Progenitor cell of endocrine pancreas (in vitro differentiated cells): Measurements from ENCODE around the gene KIAA1549. TPM values are rescaled to one million over a fixed set of nuclear protein-coding genes. Genes with fewer than 3 reads are reported as not detected.
A peak's percentile ranks its signal among the peaks of the same experiment; 100 is the strongest.

Source experiments
- DNase-seq: peaks from one replicate; pipeline ENCODE4 v3.0.0; 2021; ENCODE audit warnings: low spot score; ENCODE audit not compliant: unreplicated experiment
- H3K27ac Mint-ChIP-seq: 2 replicates; pipeline ENCODE4 v1.8.0; 2021; ENCODE audit warnings: mild to moderate bottlenecking, moderate library complexity, mixed read lengths
- H3K27me3 Mint-ChIP-seq: 2 replicates; pipeline ENCODE4 v1.8.0; 2021; ENCODE audit warnings: mixed read lengths
- H3K36me3 Mint-ChIP-seq: 2 replicates; pipeline ENCODE4 v1.8.0; 2022; ENCODE audit warnings: mixed read lengths; ENCODE audit not compliant: insufficient read depth
- H3K4me1 Mint-ChIP-seq: 2 replicates; pipeline ENCODE4 v1.8.0; 2021; ENCODE audit warnings: low read depth, mixed read lengths
- H3K4me3 Mint-ChIP-seq: 2 replicates; pipeline ENCODE4 v1.8.0; 2021; ENCODE audit warnings: low read depth, mild to moderate bottlenecking, moderate library complexity, mixed read lengths
- H3K9me3 Mint-ChIP-seq: 2 replicates; pipeline ENCODE4 v1.8.0; 2021; ENCODE audit warnings: low read depth, mixed read lengths
- total RNA-seq: library from RNA; stranded (reverse); gene quantifications from 2 replicates; pipeline ENCODE4 v1.2.1, GENCODE V29; 2021
- TF ChIP-seq, protein P1 (sequence below): fragments of 200-600 bp; sonication (generic); IDR thresholded peaks from one replicate; pipeline ENCODE4 v1.5.0; 2021; ENCODE audit warnings: antibody characterized with exemption, mild to moderate bottlenecking; ENCODE audit not compliant: unreplicated experiment

KIAA1549 gene
- total RNA-seq, 1 donor from 2014 or later: 45.8 TPM

DNA sequence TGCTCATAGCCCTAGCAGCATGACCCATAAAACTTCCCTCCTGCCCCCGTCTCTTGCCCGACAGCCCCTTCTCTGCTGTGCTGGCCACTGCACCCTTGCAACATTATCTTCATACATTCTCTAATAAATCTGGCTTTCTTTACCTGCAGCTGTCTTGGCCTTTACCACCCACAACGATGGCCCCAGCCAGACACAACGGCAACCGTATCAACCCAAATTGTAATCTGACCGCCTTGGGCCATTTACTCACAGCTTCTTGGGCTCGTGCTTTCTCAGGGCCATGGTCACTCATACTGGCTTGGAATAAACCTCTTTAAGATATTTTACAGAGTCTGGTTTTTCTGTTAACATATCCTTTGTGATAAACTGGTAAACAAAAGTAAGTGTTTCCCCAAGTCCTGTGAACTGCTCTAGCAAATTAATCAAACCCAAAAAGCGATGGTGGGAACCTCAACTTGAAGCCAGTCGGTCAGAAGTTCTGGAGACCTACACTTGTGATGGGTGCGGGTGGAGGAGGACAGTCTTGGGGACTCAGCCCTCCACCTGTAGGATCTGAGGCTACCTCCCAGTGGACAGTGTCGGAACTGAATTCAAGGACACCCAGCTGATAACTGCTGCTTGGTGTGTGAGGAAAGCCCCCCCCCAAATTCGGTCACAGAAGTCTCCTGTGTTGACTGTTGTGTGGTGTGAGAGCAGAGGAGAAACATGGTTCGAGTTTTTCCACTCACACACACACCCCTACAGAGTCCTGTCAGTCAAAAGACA lies 95.6 kb downstream of the KIAA1549 start:
- no peaks in the 10 kb centered on the region for H3K9me3 Mint-ChIP-seq
- TF ChIP-seq, protein P1, sequence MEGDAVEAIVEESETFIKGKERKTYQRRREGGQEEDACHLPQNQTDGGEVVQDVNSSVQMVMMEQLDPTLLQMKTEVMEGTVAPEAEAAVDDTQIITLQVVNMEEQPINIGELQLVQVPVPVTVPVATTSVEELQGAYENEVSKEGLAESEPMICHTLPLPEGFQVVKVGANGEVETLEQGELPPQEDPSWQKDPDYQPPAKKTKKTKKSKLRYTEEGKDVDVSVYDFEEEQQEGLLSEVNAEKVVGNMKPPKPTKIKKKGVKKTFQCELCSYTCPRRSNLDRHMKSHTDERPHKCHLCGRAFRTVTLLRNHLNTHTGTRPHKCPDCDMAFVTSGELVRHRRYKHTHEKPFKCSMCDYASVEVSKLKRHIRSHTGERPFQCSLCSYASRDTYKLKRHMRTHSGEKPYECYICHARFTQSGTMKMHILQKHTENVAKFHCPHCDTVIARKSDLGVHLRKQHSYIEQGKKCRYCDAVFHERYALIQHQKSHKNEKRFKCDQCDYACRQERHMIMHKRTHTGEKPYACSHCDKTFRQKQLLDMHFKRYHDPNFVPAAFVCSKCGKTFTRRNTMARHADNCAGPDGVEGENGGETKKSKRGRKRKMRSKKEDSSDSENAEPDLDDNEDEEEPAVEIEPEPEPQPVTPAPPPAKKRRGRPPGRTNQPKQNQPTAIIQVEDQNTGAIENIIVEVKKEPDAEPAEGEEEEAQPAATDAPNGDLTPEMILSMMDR: no peak
- H3K27ac Mint-ChIP-seq: no peak overlapping the region
- H3K4me1 Mint-ChIP-seq: peaks cover 10% of the 10 kb centered on the region
- no peaks in the 10 kb centered on the region for H3K27me3 Mint-ChIP-seq
- DNase-seq: no peak
- peaks cover 28% of the 10 kb centered on the region for H3K36me3 Mint-ChIP-seq
- H3K4me3 Mint-ChIP-seq: no peak overlapping the region

DNA sequence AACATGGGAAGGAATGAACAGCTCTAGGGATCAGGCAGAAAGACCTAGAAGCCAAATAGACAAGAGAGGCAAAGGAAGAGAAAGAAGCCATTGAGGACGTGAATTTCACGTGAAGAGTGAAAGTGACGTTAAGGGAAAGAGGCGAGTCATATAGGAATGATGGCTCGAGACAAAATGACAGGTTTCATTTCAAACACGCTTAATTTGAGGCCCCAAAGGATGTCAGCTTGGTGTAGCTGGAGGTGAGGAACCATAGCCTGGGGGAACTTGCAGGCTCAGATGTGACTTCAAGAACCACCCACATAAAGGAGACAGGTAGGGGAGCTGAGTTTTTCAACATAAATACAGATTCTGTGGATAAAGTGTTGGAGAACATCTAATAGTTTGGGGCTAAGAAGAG lies 98.9 kb downstream of the KIAA1549 start:
- H3K27me3 Mint-ChIP-seq: no peaks in the 10 kb centered on the region
- H3K9me3 Mint-ChIP-seq: no peaks in the 10 kb centered on the region
- TF ChIP-seq, protein P1: no peak

DNA sequence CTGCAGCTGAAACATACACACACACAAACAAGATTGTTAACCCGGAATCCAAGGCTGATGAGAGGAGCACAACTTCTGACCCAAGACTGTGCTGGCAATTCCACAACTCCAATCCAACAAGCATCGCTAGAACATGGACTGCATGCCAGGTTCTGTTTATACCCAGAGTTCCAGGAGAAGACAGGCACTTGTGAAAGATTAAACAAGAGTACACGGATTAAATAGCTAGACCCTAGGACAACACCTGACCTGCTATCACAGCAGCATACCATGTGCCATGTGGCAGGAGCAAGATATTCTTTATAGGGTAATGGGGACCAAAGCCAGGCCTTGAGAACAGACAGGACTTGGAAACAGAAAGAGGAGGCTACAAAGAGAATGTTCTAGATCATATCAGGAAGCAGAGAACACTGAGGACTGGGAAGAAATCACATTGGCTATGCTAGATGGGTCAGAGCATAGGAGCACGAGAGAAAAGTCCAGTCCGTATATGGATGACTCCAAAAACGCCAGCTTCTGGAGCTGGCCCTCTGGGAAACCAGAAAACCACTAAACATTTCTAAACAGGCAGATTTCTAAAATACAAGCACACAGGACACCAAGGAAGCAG lies 99.5 kb downstream of the KIAA1549 start:
- H3K27ac Mint-ChIP-seq: no peak overlapping the region
- no peaks in the 10 kb centered on the region for H3K9me3 Mint-ChIP-seq
- TF ChIP-seq, protein P1: no peak
- H3K4me3 Mint-ChIP-seq: no peak overlapping the region
- no peaks in the 10 kb centered on the region for H3K27me3 Mint-ChIP-seq
- H3K36me3 Mint-ChIP-seq: peaks cover 26% of the 10 kb centered on the region
- no peaks in the 10 kb centered on the region for H3K4me1 Mint-ChIP-seq
- no peak for DNase-seq

More for the DNA sequence above, 98.9 kb downstream of the KIAA1549 start:
- Mint-ChIP-seq H3K27ac (peak overlapping the region; percentile 2), H3K4me1 (no peaks in the 10 kb centered on the region), H3K4me3 (no peak overlapping the region), H3K36me3 (peaks cover 26% of the 10 kb centered on the region)
- no peak for DNase-seq

DNA sequence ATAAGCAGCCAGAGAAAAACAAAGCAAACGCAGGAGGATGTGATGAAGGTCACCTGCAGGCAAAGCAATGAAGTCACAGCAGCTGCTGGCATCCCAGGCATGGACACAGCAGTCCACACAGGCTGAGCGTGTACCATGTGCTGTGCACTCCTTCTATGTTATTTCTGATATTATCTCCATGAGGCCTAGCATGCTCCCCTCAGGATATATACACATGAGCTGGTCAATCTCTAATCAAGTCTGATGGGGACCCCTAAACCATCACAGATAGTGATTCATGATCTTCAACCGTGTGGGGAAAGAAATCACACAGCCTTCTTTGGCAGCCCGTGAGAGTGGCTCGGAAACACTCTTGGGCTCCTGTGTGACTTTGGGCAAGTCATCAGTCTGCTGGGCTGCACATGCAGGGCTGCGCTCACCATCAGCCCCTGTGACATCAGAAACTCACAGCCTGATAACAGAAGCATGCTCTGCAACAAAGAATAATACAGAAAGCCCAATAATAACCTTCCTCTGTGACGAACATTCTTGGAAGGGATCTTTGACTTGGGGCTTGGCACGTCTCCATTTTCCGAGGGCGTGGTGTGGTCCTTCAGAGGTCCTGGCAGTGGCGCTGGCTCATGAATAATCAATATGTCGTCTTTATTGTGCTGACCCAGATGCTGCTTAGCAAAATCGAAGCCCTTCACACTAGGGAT lies 100.2 kb downstream of the KIAA1549 start:
- peaks cover 31% of the 10 kb centered on the region for H3K36me3 Mint-ChIP-seq
- no peaks in the 10 kb centered on the region for H3K9me3 Mint-ChIP-seq
- H3K4me1 Mint-ChIP-seq: no peaks in the 10 kb centered on the region
- H3K27ac Mint-ChIP-seq: no peak overlapping the region
- H3K27me3 Mint-ChIP-seq: no peaks in the 10 kb centered on the region
- no peak overlapping the region for H3K4me3 Mint-ChIP-seq
- no peak for DNase-seq
- TF ChIP-seq, protein P1: no peak

DNA sequence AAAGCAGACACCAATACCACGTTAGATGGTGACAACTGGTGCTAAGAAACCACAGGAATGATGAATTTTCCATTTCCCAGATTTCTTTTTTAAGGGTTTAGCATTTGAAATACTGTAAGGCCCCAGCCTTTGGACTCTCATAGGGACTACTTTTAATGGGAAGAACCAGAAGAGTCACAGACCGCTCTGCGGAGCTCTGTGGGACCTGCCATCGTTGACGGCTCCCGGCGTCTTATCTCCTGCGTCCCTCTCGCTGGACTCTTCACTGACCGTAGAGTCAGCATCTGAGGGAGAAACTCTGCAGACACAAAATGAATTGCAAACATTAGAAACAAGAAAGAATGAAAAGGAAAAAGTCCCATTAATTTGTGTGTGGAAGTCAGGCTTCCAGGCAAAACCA lies 101.8 kb downstream of the KIAA1549 start:
- H3K9me3 Mint-ChIP-seq: no peaks in the 10 kb centered on the region
- H3K27ac Mint-ChIP-seq: no peak overlapping the region
- H3K4me1 Mint-ChIP-seq: no peaks in the 10 kb centered on the region
- no peaks in the 10 kb centered on the region for H3K27me3 Mint-ChIP-seq
- no peak for DNase-seq
- H3K36me3 Mint-ChIP-seq: peaks cover 29% of the 10 kb centered on the region
- no peak overlapping the region for H3K4me3 Mint-ChIP-seq
- TF ChIP-seq, protein P1: no peak
